ENCODE results near the gene PSD.

DNA sequence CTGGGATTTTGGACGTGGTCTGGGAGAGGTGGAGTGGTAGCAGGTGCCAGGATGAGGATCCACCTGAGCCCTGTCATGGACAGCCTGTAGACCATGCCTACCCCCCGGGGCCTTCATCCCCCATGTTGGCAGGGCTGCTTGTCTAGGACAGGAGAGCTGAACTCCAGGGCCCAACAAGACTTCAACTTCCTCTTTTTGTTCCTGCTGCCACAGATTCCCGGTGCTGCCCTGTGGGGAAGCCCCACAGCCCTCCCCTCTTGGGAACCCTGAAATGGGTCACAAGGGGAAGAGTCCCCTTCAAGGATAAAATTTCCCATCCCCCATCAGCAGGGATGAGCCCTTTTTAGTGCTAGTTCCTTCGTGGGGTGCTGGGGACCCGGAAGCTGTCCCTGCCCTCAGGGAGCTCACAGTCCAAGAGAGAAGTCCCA is 15.0 kb upstream of the PSD start:
- TF ChIP-seq, protein P1, sequence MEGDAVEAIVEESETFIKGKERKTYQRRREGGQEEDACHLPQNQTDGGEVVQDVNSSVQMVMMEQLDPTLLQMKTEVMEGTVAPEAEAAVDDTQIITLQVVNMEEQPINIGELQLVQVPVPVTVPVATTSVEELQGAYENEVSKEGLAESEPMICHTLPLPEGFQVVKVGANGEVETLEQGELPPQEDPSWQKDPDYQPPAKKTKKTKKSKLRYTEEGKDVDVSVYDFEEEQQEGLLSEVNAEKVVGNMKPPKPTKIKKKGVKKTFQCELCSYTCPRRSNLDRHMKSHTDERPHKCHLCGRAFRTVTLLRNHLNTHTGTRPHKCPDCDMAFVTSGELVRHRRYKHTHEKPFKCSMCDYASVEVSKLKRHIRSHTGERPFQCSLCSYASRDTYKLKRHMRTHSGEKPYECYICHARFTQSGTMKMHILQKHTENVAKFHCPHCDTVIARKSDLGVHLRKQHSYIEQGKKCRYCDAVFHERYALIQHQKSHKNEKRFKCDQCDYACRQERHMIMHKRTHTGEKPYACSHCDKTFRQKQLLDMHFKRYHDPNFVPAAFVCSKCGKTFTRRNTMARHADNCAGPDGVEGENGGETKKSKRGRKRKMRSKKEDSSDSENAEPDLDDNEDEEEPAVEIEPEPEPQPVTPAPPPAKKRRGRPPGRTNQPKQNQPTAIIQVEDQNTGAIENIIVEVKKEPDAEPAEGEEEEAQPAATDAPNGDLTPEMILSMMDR (conservative IDR thresholded peaks at IDR 0.05; ENCODE audit: low read length): no peak
- TF ChIP-seq EZH2phosphoT487 (IDR thresholded peaks at IDR 0.05; ENCODE audit: borderline replicate concordance): no peak
